Superior temporal gyrus (tissue), 1 donor: ENCODE data around the gene IGF2R.
"Not testable (repeated sequence)": the region's sequence is repeated elsewhere in the genome, so short reads cannot be mapped to it uniquely, and the experiment has no call there.

Experiments used
- DNase-seq: peaks from one replicate; pipeline ENCODE4 v3.0.0-alpha.2; 2016; ENCODE audit errors: extremely low spot score

The IGF2R gene

GRCh38 chr6:160121558-160121957, 152.7 kb downstream of the IGF2R start, which contains the start of gene SLC22A1:
Gene SLC22A1, plus strand, starts transcription at chr6:160121815. Its CDS starts 121 bp downstream, at chr6:160121936.
- no peak for DNase-seq

- no peak for DNase-seq
These were observed 153.1 kb downstream of the IGF2R start for GRCh38 chr6:160121981-160122380.

GRCh38 chr6:160122744-160123143, 153.9 kb downstream of the IGF2R start:
- DNase-seq: no peak

- no peak for DNase-seq
These were observed 155.1 kb downstream of the IGF2R start for GRCh38 chr6:160124007-160124406.

GRCh38 chr6:160124605-160125004, 155.7 kb downstream of the IGF2R start:
- no peak for DNase-seq

GRCh38 chr6:160125105-160125504, 156.2 kb downstream of the IGF2R start:
- not testable (repeated sequence) for DNase-seq

GRCh38 chr6:160127270-160128124, 158.6 kb downstream of the IGF2R start:
- no peak for DNase-seq

- no peak for DNase-seq
These were observed 159.3 kb downstream of the IGF2R start for GRCh38 chr6:160128125-160128683.

- DNase-seq: no peak
These were observed 160.1 kb downstream of the IGF2R start for GRCh38 chr6:160128879-160129516.

GRCh38 chr6:160129881-160130615, 161.2 kb downstream of the IGF2R start:
- no peak for DNase-seq

GRCh38 chr6:160130729-160131484, 162.0 kb downstream of the IGF2R start:
- DNase-seq: no peak

- no peak for DNase-seq
These were observed 162.9 kb downstream of the IGF2R start for GRCh38 chr6:160131636-160132296.

- no peak for DNase-seq
These were observed 163.4 kb downstream of the IGF2R start for GRCh38 chr6:160132297-160132637.

- no peak for DNase-seq
These were observed 164.0 kb downstream of the IGF2R start for GRCh38 chr6:160132776-160133338.

- no peak for DNase-seq
These were observed 164.8 kb downstream of the IGF2R start for GRCh38 chr6:160133441-160134336.

GRCh38 chr6:160134337-160134751, 165.5 kb downstream of the IGF2R start:
- DNase-seq: not testable (repeated sequence)

GRCh38 chr6:160134779-160135547, 166.1 kb downstream of the IGF2R start:
- DNase-seq: no peak

- DNase-seq: no peak
These were observed 167.2 kb downstream of the IGF2R start for GRCh38 chr6:160135907-160136655.
